ENCODE data around the gene CAMKMT.

- TF ChIP-seq CBX5 (IDR thresholded peaks at IDR 0.05; ENCODE audit: borderline replicate concordance, low read depth) (no peak), NRF1 (conservative IDR thresholded peaks at IDR 0.05 in 1 of 2, IDR thresholded peaks at IDR 0.05 in 1 of 2) (no peak), SRSF1 (IDR thresholded peaks at IDR 0.05; ENCODE audit: low read depth, low read length) (no peak), CTCF (IDR thresholded peaks at IDR 0.05 in 2 of 3, conservative IDR thresholded peaks at IDR 0.05 in 1 of 3; ENCODE audit: insufficient read depth in 2 of 3, low read depth in 1 of 3, low read length in 3 of 3) (no peak)
Measured at GRCh38 chr2:44705876-44706480, 344.2 kb downstream of the CAMKMT start.
